ENCODE results near the gene HEXA. TPM values are rescaled to one million over a fixed set of nuclear protein-coding genes. Genes with fewer than 3 reads are reported as not detected.
"Not testable (repeated sequence)": the region's sequence is repeated elsewhere in the genome, so short reads cannot be mapped to it uniquely, and the experiment has no call there.

The HEXA gene
- total RNA-seq, 4 donors from 2014 or later = 35.7 to 61.2 (median 48.3) TPM

- H3K4me3 ChIP-seq (ENCODE audit: low read depth, poor library complexity, severe bottlenecking) = no peak overlapping the region
- DNase-seq (ENCODE audit: low spot score in 2 of 2) = no peak
- intact Hi-C loops (cut with DNase I; ENCODE audit: low total_unique reads) = no loop called here
- 67 to 83% methylated on average over 4 of the region's 4 CpGs for WGBS, 2 donors
- TF ChIP-seq POLR2A (IDR thresholded peaks at IDR 0.05) (no peak), CTCF (IDR thresholded peaks at IDR 0.05) (no peak)
Measured at GRCh38 chr15:72380743-72381142, 4.9 kb upstream of the HEXA start.

GRCh38 chr15:72379856-72380430, 4.1 kb upstream of the HEXA start:
- no peak overlapping the region for H3K4me3 ChIP-seq (ENCODE audit: low read depth, poor library complexity, severe bottlenecking)
- intact Hi-C loops (cut with DNase I; ENCODE audit: low total_unique reads) = no loop called here
- 44 to 60% methylated on average over 2 of the region's 2 CpGs for WGBS, 2 donors
- DNase-seq (ENCODE audit: low spot score in 2 of 2) = no peak
- TF ChIP-seq CTCF (IDR thresholded peaks at IDR 0.05) (no peak), POLR2A (IDR thresholded peaks at IDR 0.05) (no peak)

GRCh38 chr15:72379106-72379505, 3.3 kb upstream of the HEXA start:
- DNase-seq (ENCODE audit: low spot score in 2 of 2); H3K4me3 ChIP-seq (ENCODE audit: low read depth, poor library complexity, severe bottlenecking); intact Hi-C loops (cut with DNase I; ENCODE audit: low total_unique reads): not testable (repeated sequence)
- WGBS, 2 donors = 82 to 84% methylated on average over 3 of the region's 3 CpGs

GRCh38 chr15:72377331-72377730, 1.5 kb upstream of the HEXA start:
- WGBS, 2 donors = 76 to 83% methylated on average over 1 of the region's 1 CpG
- H3K4me3 ChIP-seq (ENCODE audit: low read depth, poor library complexity, severe bottlenecking) = no peak overlapping the region
- DNase-seq (ENCODE audit: low spot score in 2 of 2) = no peak
- intact Hi-C loops (cut with DNase I; ENCODE audit: low total_unique reads) = no loop called here
- TF ChIP-seq POLR2A (IDR thresholded peaks at IDR 0.05) (no peak), CTCF (IDR thresholded peaks at IDR 0.05) (no peak)

GRCh38 chr15:72375501-72375845, 341 bp downstream of the HEXA start:
- intact Hi-C loops (cut with DNase I; ENCODE audit: low total_unique reads) = no loop called here
- peak; percentile 30 to 91 for DNase-seq (ENCODE audit: low spot score in 2 of 2)
- peak overlapping the region; percentile 58 for H3K4me3 ChIP-seq (ENCODE audit: low read depth, poor library complexity, severe bottlenecking)
- no peak for TF ChIP-seq POLR2A (IDR thresholded peaks at IDR 0.05)
- no peak for TF ChIP-seq CTCF (IDR thresholded peaks at IDR 0.05)
- WGBS, 2 donors = 0 to 1% methylated on average over 16 to 17 of the region's 17 CpGs

- H3K4me3 ChIP-seq (ENCODE audit: low read depth, poor library complexity, severe bottlenecking) = no peak overlapping the region
- no peak for DNase-seq (ENCODE audit: low spot score in 2 of 2)
- intact Hi-C loops (cut with DNase I; ENCODE audit: low total_unique reads) = no loop called here
- TF ChIP-seq CTCF (IDR thresholded peaks at IDR 0.05) = no peak
- no peak for TF ChIP-seq POLR2A (IDR thresholded peaks at IDR 0.05)
Measured at GRCh38 chr15:72372361-72372760, 3.5 kb downstream of the HEXA start.

All from lower leg skin (tissue), 4 donors.